ENCODE results near the gene CYBA. TPM values are rescaled to one million over a fixed set of nuclear protein-coding genes. Genes with fewer than 3 reads are reported as not detected.

The CYBA gene
- total RNA-seq, 4 donors from 2014 or later = 258 to 306 (median 291) TPM

DNA sequence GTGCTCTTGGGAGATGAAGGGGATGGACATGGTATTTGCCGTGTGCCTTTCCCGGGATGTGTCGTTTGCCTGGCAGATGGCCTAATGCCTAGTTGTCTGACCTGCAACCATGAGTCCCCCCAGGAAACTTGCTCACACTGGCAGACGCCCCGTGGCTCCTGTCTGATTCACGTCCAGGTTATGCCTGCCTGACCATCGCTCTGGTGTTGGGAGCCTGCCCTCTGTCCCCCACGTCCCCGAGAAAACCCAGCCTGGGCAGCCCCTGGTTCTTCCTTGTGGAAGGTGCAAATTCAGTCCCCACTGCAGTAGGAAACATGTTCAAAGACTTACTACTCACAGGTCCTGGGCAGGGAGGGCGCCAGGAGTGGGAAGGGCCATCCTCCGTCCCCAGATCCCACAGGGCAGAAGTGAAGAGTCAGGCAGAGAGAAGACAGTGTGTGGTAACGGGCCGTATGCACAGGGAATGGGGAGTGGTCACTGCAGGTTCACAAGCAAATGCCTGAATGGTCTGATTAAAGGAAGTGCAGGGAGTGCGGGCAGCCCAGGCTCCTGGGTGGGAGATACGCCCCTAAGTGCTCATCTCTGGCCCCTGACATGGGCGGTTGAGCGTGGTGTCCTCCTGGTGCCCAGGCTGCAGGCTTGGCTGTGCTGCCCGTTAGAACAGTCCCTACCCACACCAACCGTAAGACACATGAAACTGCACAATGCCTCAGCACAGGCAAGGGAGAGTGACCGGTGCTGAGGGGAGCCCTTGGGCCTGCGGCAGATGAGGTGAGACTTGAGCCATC is 39.7 kb upstream of the CYBA start:
- intact Hi-C loops (cut with DNase I; ENCODE audit: low total_unique reads) (no loop called here), in situ Hi-C loops (cut with MboI; ENCODE audit: low pct_ligation_motif_present in 1 of 4, low pct_unique_long_range_greater_than_20kb in 1 of 4, low sequenced_read_pairs in 3 of 4) (no loop called here)
- Histone ChIP-seq H3K36me3 (no peaks in the 10 kb centered on the region), H3K4me1 (peaks cover 0 to 36% (median 18%) of the 10 kb centered on the region in 4 donors), H3K9me3 (no peaks in the 10 kb centered on the region), H3K4me3 (no peak overlapping the region), H3K27ac (no peak overlapping the region), H3K27me3 (peaks cover 49% of the 10 kb centered on the region)
- 79% methylated on average over 21 of the region's 21 CpGs; no CpG with 5 or more reads in 1 of the 2 donors for WGBS, 2 donors (ENCODE audit: low coverage in 1 of 2)
- DNase-seq = no peak
- TF ChIP-seq POLR2AphosphoS5 (IDR thresholded peaks at IDR 0.05) = no peak
- TF ChIP-seq EP300 (IDR thresholded peaks at IDR 0.05; ENCODE audit: low read depth) = no peak
- TF ChIP-seq, protein P1, sequence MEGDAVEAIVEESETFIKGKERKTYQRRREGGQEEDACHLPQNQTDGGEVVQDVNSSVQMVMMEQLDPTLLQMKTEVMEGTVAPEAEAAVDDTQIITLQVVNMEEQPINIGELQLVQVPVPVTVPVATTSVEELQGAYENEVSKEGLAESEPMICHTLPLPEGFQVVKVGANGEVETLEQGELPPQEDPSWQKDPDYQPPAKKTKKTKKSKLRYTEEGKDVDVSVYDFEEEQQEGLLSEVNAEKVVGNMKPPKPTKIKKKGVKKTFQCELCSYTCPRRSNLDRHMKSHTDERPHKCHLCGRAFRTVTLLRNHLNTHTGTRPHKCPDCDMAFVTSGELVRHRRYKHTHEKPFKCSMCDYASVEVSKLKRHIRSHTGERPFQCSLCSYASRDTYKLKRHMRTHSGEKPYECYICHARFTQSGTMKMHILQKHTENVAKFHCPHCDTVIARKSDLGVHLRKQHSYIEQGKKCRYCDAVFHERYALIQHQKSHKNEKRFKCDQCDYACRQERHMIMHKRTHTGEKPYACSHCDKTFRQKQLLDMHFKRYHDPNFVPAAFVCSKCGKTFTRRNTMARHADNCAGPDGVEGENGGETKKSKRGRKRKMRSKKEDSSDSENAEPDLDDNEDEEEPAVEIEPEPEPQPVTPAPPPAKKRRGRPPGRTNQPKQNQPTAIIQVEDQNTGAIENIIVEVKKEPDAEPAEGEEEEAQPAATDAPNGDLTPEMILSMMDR (IDR thresholded peaks at IDR 0.05) = no peak
- TF ChIP-seq POLR2A (IDR thresholded peaks at IDR 0.05) = no peak

DNA sequence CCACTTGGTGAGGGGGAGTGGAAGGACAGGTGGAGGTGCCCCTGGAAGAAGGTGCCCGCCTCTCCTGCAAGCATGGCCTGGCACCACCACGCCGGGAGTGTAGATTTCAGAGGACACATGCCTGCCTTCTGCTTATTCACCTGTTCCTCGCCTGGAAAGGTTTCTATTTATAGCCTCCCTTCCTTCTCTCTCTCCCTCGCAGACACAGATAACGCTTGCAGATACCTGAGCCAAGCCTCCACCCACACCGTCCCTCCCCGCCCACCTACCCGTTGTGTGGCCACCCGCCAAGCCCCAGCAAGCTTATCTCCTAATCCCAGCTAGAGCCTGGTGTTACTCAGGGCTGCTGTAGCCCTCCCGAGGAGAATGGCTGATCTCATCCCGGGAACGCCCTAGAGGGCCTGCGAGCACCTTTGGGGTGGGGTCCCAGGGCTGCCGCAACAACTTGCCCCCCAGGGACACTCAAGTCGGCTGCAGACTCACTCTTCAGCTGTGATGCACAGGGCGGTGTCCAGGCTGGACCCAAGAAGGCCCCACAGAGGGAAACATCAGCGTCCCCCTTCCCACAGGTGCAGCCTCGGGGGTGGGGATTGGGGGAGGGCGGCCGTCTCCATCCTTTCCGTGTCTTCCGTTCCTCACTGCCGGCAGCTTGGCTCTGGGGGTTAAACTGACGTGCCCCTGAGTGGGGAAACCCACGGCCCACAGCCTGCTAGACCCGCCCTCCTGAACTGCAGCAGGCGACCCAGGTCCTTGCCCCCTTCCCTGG is 37.3 kb upstream of the CYBA start:
- DNase-seq = peak; percentile 40
- Histone ChIP-seq H3K4me1 (peaks cover 0 to 37% (median 21%) of the 10 kb centered on the region in 4 donors), H3K27ac (no peak overlapping the region), H3K9me3 (no peaks in the 10 kb centered on the region), H3K4me3 (no peak overlapping the region), H3K27me3 (peaks cover 70% of the 10 kb centered on the region), H3K36me3 (no peaks in the 10 kb centered on the region)
- in situ Hi-C loops (cut with MboI; ENCODE audit: low pct_ligation_motif_present in 1 of 4, low pct_unique_long_range_greater_than_20kb in 1 of 4, low sequenced_read_pairs in 3 of 4) (no loop called here), intact Hi-C loops (cut with DNase I; ENCODE audit: low total_unique reads) (no loop called here)
- TF ChIP-seq EP300 (IDR thresholded peaks at IDR 0.05; ENCODE audit: low read depth) (no peak), POLR2AphosphoS5 (IDR thresholded peaks at IDR 0.05) (no peak), POLR2A (IDR thresholded peaks at IDR 0.05) (no peak)
- TF ChIP-seq, protein P1 (IDR thresholded peaks at IDR 0.05) = no peak
- WGBS, 2 donors (ENCODE audit: low coverage in 1 of 2) = 37% methylated on average over 27 of the region's 28 CpGs; no CpG with 5 or more reads in 1 of the 2 donors

DNA sequence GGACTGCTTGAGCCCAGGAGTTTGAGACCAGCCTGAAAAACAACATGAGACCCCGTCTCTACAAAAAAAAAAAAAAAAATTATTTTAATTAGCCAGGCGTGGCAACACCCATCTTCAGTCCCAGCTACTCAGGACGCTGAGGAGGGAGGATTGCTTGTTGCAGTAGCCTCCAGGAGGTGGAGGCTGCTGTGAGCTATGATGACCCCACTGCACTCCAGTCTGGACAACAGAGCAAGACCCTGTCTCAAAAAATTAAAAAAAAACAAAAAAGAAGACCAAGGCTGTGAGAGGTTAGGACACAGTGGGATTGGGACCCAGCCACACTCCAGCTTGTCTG is 36.8 kb upstream of the CYBA start:
- H3K27me3 ChIP-seq = peaks cover 72% of the 10 kb centered on the region
- in situ Hi-C loops (cut with MboI; ENCODE audit: low pct_ligation_motif_present in 1 of 4, low pct_unique_long_range_greater_than_20kb in 1 of 4, low sequenced_read_pairs in 3 of 4) (no loop called here), intact Hi-C loops (cut with DNase I; ENCODE audit: low total_unique reads) (no loop called here)
- H3K4me1 ChIP-seq = peaks cover 0 to 37% (median 21%) of the 10 kb centered on the region in 4 donors
- no peak for TF ChIP-seq POLR2AphosphoS5 (IDR thresholded peaks at IDR 0.05)
- TF ChIP-seq, protein P1 (IDR thresholded peaks at IDR 0.05) = no peak
- TF ChIP-seq EP300 (IDR thresholded peaks at IDR 0.05; ENCODE audit: low read depth) = no peak
- no peak for TF ChIP-seq POLR2A (IDR thresholded peaks at IDR 0.05)
- no peak for DNase-seq
- no peak overlapping the region for H3K4me3 ChIP-seq
- H3K9me3 ChIP-seq = no peaks in the 10 kb centered on the region
- no peaks in the 10 kb centered on the region for H3K36me3 ChIP-seq
- H3K27ac ChIP-seq = no peak overlapping the region
- WGBS, 2 donors (ENCODE audit: low coverage in 1 of 2) = 38 to 42% methylated on average over 2 to 3 of the region's 3 CpGs

DNA sequence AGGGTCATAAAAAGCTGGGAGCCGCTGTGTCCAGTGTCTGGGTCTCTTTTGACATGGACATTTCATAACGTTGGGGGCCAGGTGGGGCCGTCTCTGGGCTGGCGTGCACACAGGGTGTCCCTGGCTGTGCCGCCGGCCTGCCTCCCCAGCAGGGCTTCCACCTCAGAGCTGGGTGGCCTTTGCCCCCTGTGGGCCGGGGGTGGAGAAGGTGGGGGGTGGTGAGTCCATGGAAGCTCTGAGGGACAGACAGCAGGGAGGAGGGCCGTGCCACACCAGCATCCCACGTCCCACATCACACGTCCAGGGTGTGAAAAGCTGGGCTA is 36.4 kb upstream of the CYBA start:
- DNase-seq = no peak
- TF ChIP-seq EP300 (IDR thresholded peaks at IDR 0.05; ENCODE audit: low read depth) (no peak), POLR2AphosphoS5 (IDR thresholded peaks at IDR 0.05) (no peak), POLR2A (IDR thresholded peaks at IDR 0.05) (no peak)
- TF ChIP-seq, protein P1 (IDR thresholded peaks at IDR 0.05) = no peak
- Histone ChIP-seq H3K4me3 (no peak overlapping the region), H3K4me1 (peaks cover 0 to 34% (median 19%) of the 10 kb centered on the region in 4 donors), H3K27ac (no peak overlapping the region), H3K36me3 (no peaks in the 10 kb centered on the region), H3K27me3 (peaks cover 74% of the 10 kb centered on the region), H3K9me3 (no peaks in the 10 kb centered on the region)
- WGBS, 2 donors (ENCODE audit: low coverage in 1 of 2) = 57% methylated on average over 7 of the region's 10 CpGs; no CpG with 5 or more reads in 1 of the 2 donors
- in situ Hi-C loops (cut with MboI; ENCODE audit: low pct_ligation_motif_present in 1 of 4, low pct_unique_long_range_greater_than_20kb in 1 of 4, low sequenced_read_pairs in 3 of 4) = no loop called here
- intact Hi-C loops (cut with DNase I; ENCODE audit: low total_unique reads) = no loop called here

Data from transverse colon (tissue), 4 donors.